NCI-H446 treated with DMSO at 0.1 percent for 48 hours (cell line): ENCODE results near the gene SLITRK5.

Experiments
- DNase-seq: peaks from one replicate; lab custom pipeline; 2025; lab: John Stamatoyannopoulos, UW

SLITRK5 gene

GRCh38 chr13:87709947-87710346 lies 38.8 kb downstream of the SLITRK5 start:
- no peak for DNase-seq

- no peak for DNase-seq
Observed at GRCh38 chr13:87712012-87712411, 40.8 kb downstream of the SLITRK5 start.
